Measurements from ENCODE around the gene TRIM56. TPM values are rescaled to one million over a fixed set of nuclear protein-coding genes. Genes with fewer than 3 reads are reported as not detected.

TRIM56 gene
- total and polyA plus RNA-seq, 9 of the 15 experiments (the other 6 are each of a cell fraction or from before 2014, with no cell fraction given) = 2.0 to 29.7 (median 11.6) TPM

DNA sequence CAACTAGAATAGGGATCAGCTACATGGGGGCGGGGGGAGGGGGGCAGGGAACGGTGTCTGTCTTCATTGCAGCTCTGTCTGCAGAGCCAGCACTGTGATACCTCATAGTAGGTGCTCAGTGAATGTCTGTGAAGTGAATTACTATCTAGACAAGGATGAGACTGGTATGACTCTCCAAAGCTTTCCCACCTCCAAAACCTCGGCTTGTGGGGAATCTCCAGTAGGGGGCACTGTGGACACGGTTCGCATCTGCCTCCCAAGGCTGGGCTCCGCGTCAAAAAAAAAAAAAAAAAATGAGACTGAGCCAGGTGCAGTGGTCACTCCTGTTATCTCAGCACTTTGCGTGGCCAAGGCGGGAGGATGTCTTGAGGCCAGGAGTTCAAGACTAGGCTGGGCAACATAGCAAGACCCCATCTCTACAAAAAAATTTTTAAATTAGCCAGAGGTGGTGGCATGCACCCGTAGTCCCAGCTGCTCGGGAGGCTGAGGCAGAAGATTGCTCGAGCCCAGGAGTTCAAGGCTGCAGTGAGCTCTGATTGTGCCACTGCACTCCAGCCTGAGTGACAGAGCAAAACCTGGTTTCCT is 9.6 kb downstream of the TRIM56 start (continued):
- peak in 1 of 2 experiments; percentile 7 for TF ChIP-seq E2F6 (IDR thresholded peaks at IDR 0.05; ENCODE audit: borderline replicate concordance in 1 of 2, extremely low read depth in 1 of 2, insufficient read depth in 1 of 2, insufficient read length in 1 of 2, low read depth in 1 of 2, low read length in 1 of 2, poor library complexity in 1 of 2, severe bottlenecking in 1 of 2)
- no peak for TF ChIP-seq BRD4 (IDR thresholded peaks at IDR 0.05)
- no peak for TF ChIP-seq RBM17 (IDR thresholded peaks at IDR 0.05; ENCODE audit: borderline replicate concordance, low read depth, low read length)
- TF ChIP-seq, protein P1, sequence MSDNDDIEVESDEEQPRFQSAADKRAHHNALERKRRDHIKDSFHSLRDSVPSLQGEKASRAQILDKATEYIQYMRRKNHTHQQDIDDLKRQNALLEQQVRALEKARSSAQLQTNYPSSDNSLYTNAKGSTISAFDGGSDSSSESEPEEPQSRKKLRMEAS (CRISPR knock-in tag; IDR thresholded peaks at IDR 0.05) = 0 out of 2 replicates have a peak, but pooled peaks have one; percentile 38
- peak; percentile 88 for TF ChIP-seq ZEB2 (IDR thresholded peaks at IDR 0.05)
- TF ChIP-seq CBX1 (IDR thresholded peaks at IDR 0.05; ENCODE audit: low read depth) = peak; percentile 75
- no peak for TF ChIP-seq ZNF134 (CRISPR knock-in tag; conservative IDR thresholded peaks at IDR 0.05)
- TF ChIP-seq SNIP1 (IDR thresholded peaks at IDR 0.05; ENCODE audit: low read depth) = no peak
- TF ChIP-seq ZSCAN32 (CRISPR knock-in tag; IDR thresholded peaks at IDR 0.05) = no peak
- TF ChIP-seq SMARCA5 (IDR thresholded peaks at IDR 0.05) = peak; percentile 77
- TF ChIP-seq ZNF79 (CRISPR knock-in tag; IDR thresholded peaks at IDR 0.05; ENCODE audit: low read depth) = no peak
- TF ChIP-seq, protein P2, sequence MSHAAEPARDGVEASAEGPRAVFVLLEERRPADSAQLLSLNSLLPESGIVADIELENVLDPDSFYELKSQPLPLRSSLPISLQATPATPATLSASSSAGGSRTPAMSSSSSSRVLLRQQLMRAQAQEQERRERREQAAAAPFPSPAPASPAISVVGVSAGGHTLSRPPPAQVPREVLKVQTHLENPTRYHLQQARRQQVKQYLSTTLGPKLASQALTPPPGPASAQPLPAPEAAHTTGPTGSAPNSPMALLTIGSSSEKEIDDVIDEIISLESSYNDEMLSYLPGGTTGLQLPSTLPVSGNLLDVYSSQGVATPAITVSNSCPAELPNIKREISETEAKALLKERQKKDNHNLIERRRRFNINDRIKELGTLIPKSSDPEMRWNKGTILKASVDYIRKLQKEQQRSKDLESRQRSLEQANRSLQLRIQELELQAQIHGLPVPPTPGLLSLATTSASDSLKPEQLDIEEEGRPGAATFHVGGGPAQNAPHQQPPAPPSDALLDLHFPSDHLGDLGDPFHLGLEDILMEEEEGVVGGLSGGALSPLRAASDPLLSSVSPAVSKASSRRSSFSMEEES (CRISPR knock-in tag; IDR thresholded peaks at IDR 0.05) = no peak
- TF ChIP-seq ETV5 (CRISPR knock-in tag; IDR thresholded peaks at IDR 0.05; ENCODE audit: low read depth) = peak; percentile 32; the same call in 1 of the 2 replicates
- TF ChIP-seq DPF2 (IDR thresholded peaks at IDR 0.05) = peak; percentile 71; the same call in 1 of the 2 replicates
- peak; percentile 69; the same call in 1 of the 2 replicates for TF ChIP-seq ATF7 (IDR thresholded peaks at IDR 0.05)
- TF ChIP-seq, protein P3, sequence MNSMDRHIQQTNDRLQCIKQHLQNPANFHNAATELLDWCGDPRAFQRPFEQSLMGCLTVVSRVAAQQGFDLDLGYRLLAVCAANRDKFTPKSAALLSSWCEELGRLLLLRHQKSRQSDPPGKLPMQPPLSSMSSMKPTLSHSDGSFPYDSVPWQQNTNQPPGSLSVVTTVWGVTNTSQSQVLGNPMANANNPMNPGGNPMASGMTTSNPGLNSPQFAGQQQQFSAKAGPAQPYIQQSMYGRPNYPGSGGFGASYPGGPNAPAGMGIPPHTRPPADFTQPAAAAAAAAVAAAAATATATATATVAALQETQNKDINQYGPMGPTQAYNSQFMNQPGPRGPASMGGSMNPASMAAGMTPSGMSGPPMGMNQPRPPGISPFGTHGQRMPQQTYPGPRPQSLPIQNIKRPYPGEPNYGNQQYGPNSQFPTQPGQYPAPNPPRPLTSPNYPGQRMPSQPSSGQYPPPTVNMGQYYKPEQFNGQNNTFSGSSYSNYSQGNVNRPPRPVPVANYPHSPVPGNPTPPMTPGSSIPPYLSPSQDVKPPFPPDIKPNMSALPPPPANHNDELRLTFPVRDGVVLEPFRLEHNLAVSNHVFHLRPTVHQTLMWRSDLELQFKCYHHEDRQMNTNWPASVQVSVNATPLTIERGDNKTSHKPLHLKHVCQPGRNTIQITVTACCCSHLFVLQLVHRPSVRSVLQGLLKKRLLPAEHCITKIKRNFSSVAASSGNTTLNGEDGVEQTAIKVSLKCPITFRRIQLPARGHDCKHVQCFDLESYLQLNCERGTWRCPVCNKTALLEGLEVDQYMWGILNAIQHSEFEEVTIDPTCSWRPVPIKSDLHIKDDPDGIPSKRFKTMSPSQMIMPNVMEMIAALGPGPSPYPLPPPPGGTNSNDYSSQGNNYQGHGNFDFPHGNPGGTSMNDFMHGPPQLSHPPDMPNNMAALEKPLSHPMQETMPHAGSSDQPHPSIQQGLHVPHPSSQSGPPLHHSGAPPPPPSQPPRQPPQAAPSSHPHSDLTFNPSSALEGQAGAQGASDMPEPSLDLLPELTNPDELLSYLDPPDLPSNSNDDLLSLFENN (IDR thresholded peaks at IDR 0.05; ENCODE audit: low read depth in 2 of 2, low read length in 2 of 2) = no peak
- TF ChIP-seq FUS (optimal IDR thresholded peaks at IDR 0.05; ENCODE audit: low read depth, low read length) = no peak
- TF ChIP-seq ZNF316 (IDR thresholded peaks at IDR 0.05) = peak; percentile 51; the same call in 1 of the 2 replicates
- no peak for TF ChIP-seq ZNF311 (CRISPR knock-in tag; IDR thresholded peaks at IDR 0.05)
- TF ChIP-seq NFE2L1 (tag; IDR thresholded peaks at IDR 0.05; ENCODE audit: borderline replicate concordance, low read depth) = no peak
- no peak for TF ChIP-seq ASH1L (IDR thresholded peaks at IDR 0.05; ENCODE audit: borderline replicate concordance, low read depth, partially characterized antibody)
- TF ChIP-seq TAL1 (IDR thresholded peaks at IDR 0.05) = peak; percentile 22; the same call in 1 of the 2 replicates
- 0 out of 2 replicates have a peak, but pooled peaks have one; percentile 43 for TF ChIP-seq XRCC5 (IDR thresholded peaks at IDR 0.05; ENCODE audit: low read depth, low read length)
- TF ChIP-seq SPI1 (IDR thresholded peaks at IDR 0.05; ENCODE audit: borderline replicate concordance, low read depth, low read length) = no peak

All from K562 (cell line).